K562 (cell line): ENCODE data around the gene TSPOAP1. TPM values are rescaled to one million over a fixed set of nuclear protein-coding genes. Genes with fewer than 3 reads are reported as not detected.
A peak's percentile ranks its signal among the peaks of the same experiment; 100 is the strongest.

Experiments used
- E2F3 ChIP-seq: fragments of 250-450 bp; sonication (Bioruptor Pico); IDR thresholded peaks from 2 replicates; pipeline ENCODE4 v1.4.0; 2020; ENCODE audit warnings: mild to moderate bottlenecking
- LARP7 ChIP-seq: fragments of 450-650 bp; IDR thresholded peaks from 2 replicates; pipeline ENCODE4 v1.6.1; 2016
- NONO ChIP-seq, 2 experiments: fragments of 200-400 bp in 1 of 2; fragments of 450-650 bp in 1 of 2; formaldehyde crosslinking in 1 of 2; IDR thresholded peaks; 2 replicates each; pipeline ENCODE4 v1.6.1; 2017; ENCODE audit warnings: low read depth in 2 of 2, mild to moderate bottlenecking in 2 of 2, moderate library complexity in 2 of 2, low read length in 1 of 2
- OTX1 ChIP-seq: fragments of 450-650 bp; formaldehyde crosslinking; IDR thresholded peaks from 2 replicates; pipeline ENCODE4 v1.4.0; 2022; ENCODE audit warnings: mild to moderate bottlenecking
- PHB ChIP-seq: fragments of 250-450 bp; sonication (Bioruptor Pico); IDR thresholded peaks from 2 replicates; pipeline ENCODE4 v1.5.0; 2021
- RBBP5 ChIP-seq: fragments of 200-600 bp; sonication (generic); IDR thresholded peaks from 2 replicates; pipeline ENCODE4 v1.6.1; 2012; ENCODE audit warnings: borderline replicate concordance, mild to moderate bottlenecking, low read length, control low read depth, inconsistent platforms; ENCODE audit not compliant: insufficient read depth, poor library complexity, severe bottlenecking
- ZFP1 ChIP-seq: fragments of 450-650 bp; formaldehyde crosslinking; IDR thresholded peaks from 2 replicates; pipeline ENCODE4 v1.4.0; 2020; ENCODE audit warnings: mild to moderate bottlenecking, mixed read lengths
- ZNF324 ChIP-seq: fragments of 250-450 bp; sonication (Bioruptor Pico); IDR thresholded peaks from 2 replicates; pipeline ENCODE4 v1.4.0; 2020; ENCODE audit warnings: mild to moderate bottlenecking
- polyA plus RNA-seq, 8 experiments: library from polyadenylated mRNA; depleted of rRNA in 4 of 8; stranded (reverse) in 5 of 8; unstranded in 3 of 8; fragments of >200 nt; fragmentation: Nextera tagmentation in 2 of 8; fragmentation: Illumina TruSeq in 1 of 8; extraction: Ambion mirVana in 2 of 8; extraction: Trizol in 1 of 8; gene quantifications; 2 replicates each; pipeline versions ENCODE4 v1.2.1 to v1.2.3, GENCODE V29; 2011 to 2014; ENCODE audit warnings: inconsistent platforms in 1 of 8, missing spikeins in 1 of 8
- total RNA-seq, 7 experiments: library from RNA; depleted of rRNA in 6 of 7; stranded (reverse); fragments of >200 nt in 6 of 7; fragmentation: Illumina TruSeq in 2 of 7; extraction: Trizol in 2 of 7; gene quantifications; 2 replicates each; pipeline versions ENCODE4 v1.2.1 to v1.2.3, GENCODE V29; 2011 to 2021; ENCODE audit warnings: low replicate concordance in 1 of 7
- TF ChIP-seq, protein P1 (sequence below): fragments of 250-450 bp; sonication (Bioruptor Pico); IDR thresholded peaks from 2 replicates; pipeline ENCODE4 v1.5.0; 2021; ENCODE audit warnings: mild to moderate bottlenecking, moderate library complexity
- TF ChIP-seq, protein P2 (sequence below): sonication (generic); formaldehyde crosslinking; IDR thresholded peaks from 2 replicates; pipeline ENCODE4 v1.8.0; 2022; ENCODE audit warnings: missing genetic modification reagents, mild to moderate bottlenecking, borderline replicate concordance
- TF ChIP-seq, protein P3 (sequence below), 2 experiments: fragments of 450-650 bp; formaldehyde crosslinking in 1 of 2; IDR thresholded peaks; 2 replicates each; pipeline versions ENCODE4 v1.4.0 to v1.6.1; 2014 to 2020; ENCODE audit warnings: mild to moderate bottlenecking in 2 of 2, borderline replicate concordance in 1 of 2, low read depth in 1 of 2
- TF ChIP-seq, protein P4 (sequence below): fragments of 450-650 bp; formaldehyde crosslinking; IDR thresholded peaks from 2 replicates; pipeline ENCODE4 v1.4.0; 2020; ENCODE audit warnings: mild to moderate bottlenecking, moderate library complexity

TSPOAP1 gene
- total and polyA plus RNA-seq, 9 of the 15 experiments (the other 6 are each of a cell fraction or from before 2014, with no cell fraction given), result 0.87 to 3.9 (median 1.8) TPM; not detected in 2

DNA sequence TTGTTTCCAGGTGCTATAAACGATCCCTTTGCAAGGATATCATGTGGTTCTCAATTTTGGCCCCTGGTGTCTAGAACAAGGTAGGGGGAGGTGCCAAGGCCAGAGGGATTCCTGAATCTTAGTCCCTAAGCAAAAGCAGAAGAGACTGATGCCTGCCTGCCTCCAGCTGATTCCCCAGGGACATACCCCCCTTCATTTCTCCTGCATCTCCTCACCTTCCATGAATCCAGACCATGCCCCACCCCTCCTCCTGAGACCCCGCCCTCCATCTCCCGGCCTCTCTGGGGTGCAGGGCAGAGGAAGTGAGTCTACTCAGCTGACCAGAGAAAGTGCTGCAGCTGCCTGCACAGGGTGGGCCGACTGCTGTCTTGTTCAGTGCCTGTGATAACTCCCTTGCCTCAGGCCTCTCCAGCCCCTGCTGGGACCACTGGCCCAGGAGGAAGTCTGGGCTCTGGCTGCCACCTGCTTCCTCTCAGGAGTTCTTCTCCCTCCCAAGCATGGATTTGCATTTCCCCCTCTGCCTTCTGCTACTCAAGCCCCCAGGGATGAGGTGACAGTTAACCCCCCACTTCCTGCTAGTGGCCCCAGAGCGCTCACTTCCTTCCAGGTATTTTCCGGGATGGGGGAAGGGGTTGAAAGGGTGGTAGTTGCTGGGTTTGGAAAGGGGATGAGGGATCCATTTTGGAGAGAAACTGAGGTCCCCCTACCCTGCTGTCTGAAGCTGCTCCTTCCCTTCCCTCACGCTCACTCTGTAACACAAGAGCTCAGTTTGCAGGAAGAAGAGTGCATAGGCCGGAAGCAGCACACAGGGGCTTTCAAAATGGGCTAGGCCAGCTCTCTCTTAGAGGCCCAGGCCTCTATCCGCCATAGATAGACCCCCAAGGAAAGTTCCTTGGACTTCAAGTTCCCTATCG, 10.5 kb upstream of the TSPOAP1 start (continued):
- TF ChIP-seq, protein P1, sequence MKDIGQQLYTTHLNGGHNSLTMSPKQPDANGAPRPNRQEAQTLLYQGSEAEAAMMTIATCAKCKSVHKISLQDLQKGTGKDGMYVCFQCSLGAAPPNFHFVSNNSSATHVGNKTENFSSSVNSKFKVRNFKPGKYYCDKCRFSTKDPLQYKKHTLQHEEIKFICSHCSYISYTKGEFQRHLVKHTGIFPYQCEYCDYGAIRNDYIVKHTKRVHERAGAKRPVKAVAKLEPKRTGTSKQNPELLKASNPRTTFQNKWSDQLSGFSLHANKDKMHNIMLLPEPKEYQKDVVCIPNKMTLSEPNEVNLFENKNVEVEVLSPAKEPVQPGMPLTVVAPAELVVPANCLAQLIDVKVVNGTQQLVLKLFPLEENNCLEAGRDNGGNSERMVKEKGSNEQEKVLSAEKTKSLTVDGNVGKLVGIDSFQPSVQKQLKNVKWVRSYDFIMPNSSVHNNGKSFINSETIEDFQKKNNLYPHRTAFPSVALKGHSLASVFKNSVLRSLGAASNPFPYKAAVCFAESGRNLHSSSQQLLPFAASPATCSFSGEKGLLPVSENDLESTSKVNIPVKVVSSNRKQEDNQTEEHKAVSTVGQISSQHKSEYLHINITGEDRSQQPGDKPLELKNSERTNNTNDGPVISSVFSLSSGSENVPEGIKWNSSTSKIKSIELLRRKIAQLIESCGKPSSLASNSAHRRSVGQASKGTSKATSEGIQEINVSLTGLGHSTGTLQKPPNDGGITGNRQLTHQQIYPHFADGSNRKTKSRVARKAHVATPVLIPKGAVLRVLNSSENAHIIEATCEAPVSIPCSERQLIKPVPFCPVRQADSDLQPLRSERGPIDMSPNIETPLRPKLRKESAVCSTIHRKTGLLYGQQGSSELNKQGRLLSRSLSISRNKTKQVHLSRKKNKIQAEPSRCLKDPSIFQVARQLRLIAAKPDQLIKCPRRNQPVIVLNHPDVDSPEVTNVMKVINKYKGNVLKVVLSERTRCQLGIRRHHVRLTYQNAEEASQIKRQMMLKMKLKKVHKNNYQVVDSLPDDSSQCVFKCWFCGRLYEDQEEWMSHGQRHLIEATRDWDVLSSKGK, result no peak
- TF ChIP-seq ZFP1 (CRISPR knock-in tag) (no peak), RBBP5 (no peak), ZNF324 (CRISPR knock-in tag) (no peak), PHB (CRISPR knock-in tag) (no peak), E2F3 (peak; percentile 42; the same call in 1 of the 2 replicates), NONO (IDR thresholded peaks at IDR 0.05; ENCODE audit: low read depth in 2 of 2, low read length in 1 of 2) (no peak), LARP7 (no peak), OTX1 (CRISPR knock-in tag) (peak; percentile 7; the same call in 1 of the 2 replicates)
- TF ChIP-seq, protein P2, sequence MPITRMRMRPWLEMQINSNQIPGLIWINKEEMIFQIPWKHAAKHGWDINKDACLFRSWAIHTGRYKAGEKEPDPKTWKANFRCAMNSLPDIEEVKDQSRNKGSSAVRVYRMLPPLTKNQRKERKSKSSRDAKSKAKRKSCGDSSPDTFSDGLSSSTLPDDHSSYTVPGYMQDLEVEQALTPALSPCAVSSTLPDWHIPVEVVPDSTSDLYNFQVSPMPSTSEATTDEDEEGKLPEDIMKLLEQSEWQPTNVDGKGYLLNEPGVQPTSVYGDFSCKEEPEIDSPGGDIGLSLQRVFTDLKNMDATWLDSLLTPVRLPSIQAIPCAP (CRISPR knock-in tag), result no peak
- TF ChIP-seq, protein P3, sequence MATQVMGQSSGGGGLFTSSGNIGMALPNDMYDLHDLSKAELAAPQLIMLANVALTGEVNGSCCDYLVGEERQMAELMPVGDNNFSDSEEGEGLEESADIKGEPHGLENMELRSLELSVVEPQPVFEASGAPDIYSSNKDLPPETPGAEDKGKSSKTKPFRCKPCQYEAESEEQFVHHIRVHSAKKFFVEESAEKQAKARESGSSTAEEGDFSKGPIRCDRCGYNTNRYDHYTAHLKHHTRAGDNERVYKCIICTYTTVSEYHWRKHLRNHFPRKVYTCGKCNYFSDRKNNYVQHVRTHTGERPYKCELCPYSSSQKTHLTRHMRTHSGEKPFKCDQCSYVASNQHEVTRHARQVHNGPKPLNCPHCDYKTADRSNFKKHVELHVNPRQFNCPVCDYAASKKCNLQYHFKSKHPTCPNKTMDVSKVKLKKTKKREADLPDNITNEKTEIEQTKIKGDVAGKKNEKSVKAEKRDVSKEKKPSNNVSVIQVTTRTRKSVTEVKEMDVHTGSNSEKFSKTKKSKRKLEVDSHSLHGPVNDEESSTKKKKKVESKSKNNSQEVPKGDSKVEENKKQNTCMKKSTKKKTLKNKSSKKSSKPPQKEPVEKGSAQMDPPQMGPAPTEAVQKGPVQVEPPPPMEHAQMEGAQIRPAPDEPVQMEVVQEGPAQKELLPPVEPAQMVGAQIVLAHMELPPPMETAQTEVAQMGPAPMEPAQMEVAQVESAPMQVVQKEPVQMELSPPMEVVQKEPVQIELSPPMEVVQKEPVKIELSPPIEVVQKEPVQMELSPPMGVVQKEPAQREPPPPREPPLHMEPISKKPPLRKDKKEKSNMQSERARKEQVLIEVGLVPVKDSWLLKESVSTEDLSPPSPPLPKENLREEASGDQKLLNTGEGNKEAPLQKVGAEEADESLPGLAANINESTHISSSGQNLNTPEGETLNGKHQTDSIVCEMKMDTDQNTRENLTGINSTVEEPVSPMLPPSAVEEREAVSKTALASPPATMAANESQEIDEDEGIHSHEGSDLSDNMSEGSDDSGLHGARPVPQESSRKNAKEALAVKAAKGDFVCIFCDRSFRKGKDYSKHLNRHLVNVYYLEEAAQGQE (IDR thresholded peaks at IDR 0.05; ENCODE audit: borderline replicate concordance), result no peak
- TF ChIP-seq, protein P3 (CRISPR knock-in tag; IDR thresholded peaks at IDR 0.05; ENCODE audit: low read depth), result no peak
- TF ChIP-seq, protein P4, sequence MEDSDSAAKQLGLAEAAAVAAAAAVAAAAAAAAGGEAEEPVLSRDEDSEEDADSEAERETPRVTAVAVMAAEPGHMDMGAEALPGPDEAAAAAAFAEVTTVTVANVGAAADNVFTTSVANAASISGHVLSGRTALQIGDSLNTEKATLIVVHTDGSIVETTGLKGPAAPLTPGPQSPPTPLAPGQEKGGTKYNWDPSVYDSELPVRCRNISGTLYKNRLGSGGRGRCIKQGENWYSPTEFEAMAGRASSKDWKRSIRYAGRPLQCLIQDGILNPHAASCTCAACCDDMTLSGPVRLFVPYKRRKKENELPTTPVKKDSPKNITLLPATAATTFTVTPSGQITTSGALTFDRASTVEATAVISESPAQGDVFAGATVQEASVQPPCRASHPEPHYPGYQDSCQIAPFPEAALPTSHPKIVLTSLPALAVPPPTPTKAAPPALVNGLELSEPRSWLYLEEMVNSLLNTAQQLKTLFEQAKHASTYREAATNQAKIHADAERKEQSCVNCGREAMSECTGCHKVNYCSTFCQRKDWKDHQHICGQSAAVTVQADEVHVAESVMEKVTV (CRISPR knock-in tag), result no peak
